Astrocyte (in vitro differentiated cells and primary cell): Measurements from ENCODE around the gene PTPN3.

ENCODE experiments used
- EZH2 ChIP-seq: IDR thresholded peaks from 2 replicates; pipeline ENCODE4 v1.6.1; 2012; ENCODE audit warnings: mild to moderate bottlenecking, low read length, inconsistent platforms; ENCODE audit not compliant: insufficient read depth
- TF ChIP-seq, protein P1 (sequence below): IDR thresholded peaks from 2 replicates; pipeline ENCODE4 v1.5.1; 2011; ENCODE audit warnings: low read depth, mild to moderate bottlenecking, inconsistent platforms, low read length, moderate library complexity; ENCODE audit not compliant: insufficient read depth

DNA sequence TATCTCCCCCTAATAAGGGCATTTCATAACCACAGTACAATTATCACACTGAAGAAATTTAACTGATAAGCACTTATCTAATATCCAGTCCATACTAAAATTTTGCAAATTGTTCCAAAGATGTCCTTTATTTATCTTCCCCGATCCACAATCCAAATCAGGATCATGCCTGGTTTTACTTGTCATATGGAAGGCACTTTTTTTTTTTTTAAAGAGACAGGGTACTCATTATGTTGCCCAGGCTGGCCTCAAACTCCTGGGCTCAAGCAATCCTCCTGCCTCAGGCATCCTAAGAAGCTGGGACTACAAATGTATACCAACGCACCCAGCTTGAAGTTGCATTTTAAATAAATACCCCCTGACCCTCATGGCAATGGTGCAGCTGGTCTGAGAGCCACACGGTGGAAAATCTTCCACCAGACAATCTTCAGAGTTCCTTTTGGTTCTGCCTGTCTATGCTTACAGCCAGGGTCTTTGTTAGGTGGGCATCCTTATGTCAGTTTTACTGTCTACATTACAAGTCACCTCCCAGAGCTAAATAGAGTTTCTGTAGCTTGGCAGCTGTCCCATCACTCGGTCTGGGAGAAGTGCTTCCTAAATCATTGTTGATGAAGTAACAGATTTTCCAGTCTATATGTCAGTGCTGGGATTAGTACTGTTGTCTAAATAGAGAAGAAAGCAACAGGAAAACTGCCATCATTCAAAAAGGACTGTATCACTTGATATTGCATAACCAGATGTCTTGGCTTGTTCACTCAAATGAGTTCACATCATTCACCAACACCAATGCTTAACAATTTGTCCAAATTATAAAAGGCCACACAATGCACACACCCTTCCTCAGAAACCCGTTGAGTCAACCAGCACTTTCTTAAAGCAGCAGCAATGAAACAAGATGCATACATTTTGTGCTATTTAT is 26.4 kb downstream of the PTPN3 start:
- TF ChIP-seq, protein P1, sequence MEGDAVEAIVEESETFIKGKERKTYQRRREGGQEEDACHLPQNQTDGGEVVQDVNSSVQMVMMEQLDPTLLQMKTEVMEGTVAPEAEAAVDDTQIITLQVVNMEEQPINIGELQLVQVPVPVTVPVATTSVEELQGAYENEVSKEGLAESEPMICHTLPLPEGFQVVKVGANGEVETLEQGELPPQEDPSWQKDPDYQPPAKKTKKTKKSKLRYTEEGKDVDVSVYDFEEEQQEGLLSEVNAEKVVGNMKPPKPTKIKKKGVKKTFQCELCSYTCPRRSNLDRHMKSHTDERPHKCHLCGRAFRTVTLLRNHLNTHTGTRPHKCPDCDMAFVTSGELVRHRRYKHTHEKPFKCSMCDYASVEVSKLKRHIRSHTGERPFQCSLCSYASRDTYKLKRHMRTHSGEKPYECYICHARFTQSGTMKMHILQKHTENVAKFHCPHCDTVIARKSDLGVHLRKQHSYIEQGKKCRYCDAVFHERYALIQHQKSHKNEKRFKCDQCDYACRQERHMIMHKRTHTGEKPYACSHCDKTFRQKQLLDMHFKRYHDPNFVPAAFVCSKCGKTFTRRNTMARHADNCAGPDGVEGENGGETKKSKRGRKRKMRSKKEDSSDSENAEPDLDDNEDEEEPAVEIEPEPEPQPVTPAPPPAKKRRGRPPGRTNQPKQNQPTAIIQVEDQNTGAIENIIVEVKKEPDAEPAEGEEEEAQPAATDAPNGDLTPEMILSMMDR, result no peak
- no peak for TF ChIP-seq EZH2
